A549 (cell line): ENCODE data around the gene ENAH.

ENCODE experiments used
- BHLHE40 ChIP-seq: IDR thresholded peaks from 2 replicates; pipeline ENCODE4 v1.6.1; 2012; ENCODE audit warnings: low read depth, low read length, inconsistent platforms
- CTCF ChIP-seq: fragments of >200 bp; sonication (Bioruptor Twin); formaldehyde crosslinking; IDR thresholded peaks from 3 replicates; pipeline ENCODE4 v1.5.1; 2016
- EP300 ChIP-seq, 2 experiments: fragments of >200 bp; sonication (Bioruptor Twin); formaldehyde crosslinking; IDR thresholded peaks; 2 replicates in 1 of 2; 3 replicates in 1 of 2; pipeline ENCODE4 v1.6.1; 2016 to 2017
- ESRRA ChIP-seq: fragments of 150-350 bp; IDR thresholded peaks from 2 replicates; pipeline ENCODE4 v1.6.1; 2014; ENCODE audit warnings: mild to moderate bottlenecking, low read length, borderline replicate concordance
- HDAC2 ChIP-seq: fragments of 200-600 bp; sonication (generic); IDR thresholded peaks from 2 replicates; pipeline ENCODE4 v1.6.1; 2016
- KDM1A ChIP-seq: fragments of 200-600 bp; sonication (generic); IDR thresholded peaks from 2 replicates; pipeline ENCODE4 v1.6.1; 2016; ENCODE audit warnings: low read depth, mild to moderate bottlenecking
- MAFK ChIP-seq: fragments of 450-650 bp; IDR thresholded peaks from 2 replicates; pipeline ENCODE4 v1.6.1; 2014; ENCODE audit not compliant: partially characterized antibody
- MAX ChIP-seq: IDR thresholded peaks from 2 replicates; pipeline ENCODE4 v1.6.1; 2012
- POLR2A ChIP-seq: IDR thresholded peaks from 2 replicates; pipeline ENCODE4 v1.6.1; 2012; ENCODE audit warnings: mild to moderate bottlenecking, low read length
- POLR2AphosphoS2 ChIP-seq: conservative IDR thresholded peaks from 2 replicates; pipeline ENCODE4 v1.6.1; 2012; ENCODE audit warnings: low read length, improper control_type of control experiment, inconsistent platforms
- RAD21 ChIP-seq, 2 experiments: fragments of >200 bp in 1 of 2; sonication (Bioruptor Twin) in 1 of 2; formaldehyde crosslinking in 1 of 2; IDR thresholded peaks in 1 of 2; conservative IDR thresholded peaks in 1 of 2; 2 replicates in 1 of 2; 3 replicates in 1 of 2; pipeline ENCODE4 v1.6.1; 2012 to 2018; ENCODE audit warnings: inconsistent platforms in 1 of 2
- RFX5 ChIP-seq: fragments of 450-650 bp; IDR thresholded peaks from 2 replicates; pipeline ENCODE4 v1.7.1; 2014; ENCODE audit warnings: antibody characterized with exemption, mild to moderate bottlenecking, moderate library complexity
- TP53 ChIP-seq: fragments of 250-450 bp; sonication (Bioruptor Pico); IDR thresholded peaks from 2 replicates; pipeline ENCODE4 v1.5.0; 2021; ENCODE audit warnings: mild to moderate bottlenecking, moderate library complexity
- USF2 ChIP-seq: fragments of 450-650 bp; IDR thresholded peaks from 2 replicates; pipeline ENCODE4 v1.6.1; 2014; ENCODE audit warnings: antibody characterized with exemption

GRCh38 chr1:225651872-225652728, 823 bp downstream of the ENAH start:
- TF ChIP-seq MAX (no peak), POLR2A (no peak), CTCF (no peak), MAFK (no peak), BHLHE40 (no peak), EP300 (IDR thresholded peaks at IDR 0.05) (no peak), POLR2AphosphoS2 (no peak), ESRRA (no peak), USF2 (no peak), RFX5 (no peak), KDM1A (no peak), HDAC2 (no peak), RAD21 (conservative IDR thresholded peaks at IDR 0.05 in 1 of 2, IDR thresholded peaks at IDR 0.05 in 1 of 2) (peak; percentile 6 to 25; a peak in 2 of 5 replicates), TP53 (no peak)
